Tibial nerve (tissue), 4 donors: ENCODE results near the gene ARHGEF28. TPM values are rescaled to one million over a fixed set of nuclear protein-coding genes. Genes with fewer than 3 reads are reported as not detected.

ENCODE experiments used
- DNase-seq, 2 donors: peaks; one replicate each; pipeline ENCODE4 v3.0.0-alpha.2; 2019; ENCODE audit warnings: low spot score in 2 of 2
- H3K27ac ChIP-seq, 4 donors: fragments of 200-600 bp; sonication (generic) in 3 of 4; one replicate each; pipeline ENCODE4 v1.5.1; 2017 to 2019; ENCODE audit warnings: mild to moderate bottlenecking in 1 of 4
- H3K27me3 ChIP-seq, 2 donors: fragments of 200-600 bp; sonication (generic) in 1 of 2; one replicate each; pipeline versions ENCODE4 v1.5.1 to v1.6.0; 2017 to 2019
- H3K36me3 ChIP-seq, 3 donors: fragments of 200-600 bp; sonication (generic); one replicate each; pipeline ENCODE4 v1.5.1; 2018 to 2019
- H3K4me1 ChIP-seq, 4 donors: fragments of 200-600 bp; sonication (generic) in 3 of 4; one replicate each; pipeline ENCODE4 v1.5.1; 2017 to 2019
- H3K4me3 ChIP-seq, 4 donors: fragments of 200-600 bp; sonication (generic) in 3 of 4; one replicate each; pipeline ENCODE4 v1.5.1; 2017 to 2019; ENCODE audit warnings: mild to moderate bottlenecking in 1 of 4, moderate library complexity in 1 of 4
- H3K9me3 ChIP-seq, 4 donors: fragments of 200-600 bp; sonication (generic) in 3 of 4; one replicate each; pipeline ENCODE4 v1.5.1; 2017 to 2019
- CTCF ChIP-seq, 5 experiments: fragments of 200-600 bp in 3 of 5; fragments of 450-650 bp in 2 of 5; sonication (generic) in 3 of 5; IDR thresholded peaks; one replicate each; pipeline ENCODE4 v1.5.1; 2016 to 2019; ENCODE audit warnings: antibody characterized with exemption in 5 of 5, mild to moderate bottlenecking in 3 of 5, moderate library complexity in 2 of 5
- EP300 ChIP-seq, 2 donors: sonication (generic); formaldehyde crosslinking; IDR thresholded peaks; one replicate each; pipeline ENCODE4 v1.6.1; 2017; ENCODE audit warnings: antibody characterized with exemption in 2 of 2, mild to moderate bottlenecking in 1 of 2
- POLR2A ChIP-seq, 2 donors: fragments of 450-650 bp; IDR thresholded peaks; one replicate each; pipeline ENCODE4 v1.6.1; 2017; ENCODE audit warnings: antibody characterized with exemption in 2 of 2, mild to moderate bottlenecking in 2 of 2, moderate library complexity in 2 of 2
- WGBS, 2 donors: methylation state at CpG; one replicate each; pipeline ENCODE4 v1.1.5; 2018; 5-methylcytosine and 5-hydroxymethylcytosine counted together
- total RNA-seq, 4 donors: library from RNA; depleted of rRNA; stranded (reverse); fragments of >200 nt; gene quantifications; one replicate each; pipeline ENCODE4 v1.1.0, GENCODE V29; 2016

Gene ARHGEF28
- total RNA-seq, 4 donors from 2014 or later, result 66.0 to 83.9 (median 72.5) TPM

GRCh38 chr5:73831066-73831465 is 205.1 kb downstream of the ARHGEF28 start:
- TF ChIP-seq POLR2A (IDR thresholded peaks at IDR 0.05), result no peak
- no peak for TF ChIP-seq CTCF (IDR thresholded peaks at IDR 0.05)
- no peak for TF ChIP-seq EP300 (IDR thresholded peaks at IDR 0.05)
- WGBS, 2 donors, result 62 to 75% methylated on average over 3 of the region's 3 CpGs

GRCh38 chr5:73834693-73835092 is 208.7 kb downstream of the ARHGEF28 start:
- WGBS, 2 donors, result 91 to 92% methylated on average over 2 of the region's 2 CpGs
- H3K27me3 ChIP-seq, result no peaks in the 10 kb centered on the region
- DNase-seq, result no peak
- peaks cover 0 to 44% (median 0%) of the 10 kb centered on the region in 3 donors for H3K36me3 ChIP-seq
- no peak overlapping the region for H3K4me3 ChIP-seq
- peaks cover 0 to 9% (median 2%) of the 10 kb centered on the region in 4 donors for H3K9me3 ChIP-seq
- TF ChIP-seq EP300 (IDR thresholded peaks at IDR 0.05) (no peak), POLR2A (IDR thresholded peaks at IDR 0.05) (no peak), CTCF (IDR thresholded peaks at IDR 0.05) (no peak)
- no peak overlapping the region for H3K27ac ChIP-seq
- H3K4me1 ChIP-seq, result no peaks in the 10 kb centered on the region

More at GRCh38 chr5:73831066-73831465, 205.1 kb downstream of the ARHGEF28 start:
- DNase-seq, result no peak
- Histone ChIP-seq H3K9me3 (no peaks in the 10 kb centered on the region), H3K4me1 (peaks cover 0 to 13% (median 0%) of the 10 kb centered on the region in 4 donors), H3K4me3 (no peak overlapping the region), H3K36me3 (peaks cover 0 to 45% (median 0%) of the 10 kb centered on the region in 3 donors), H3K27me3 (no peaks in the 10 kb centered on the region), H3K27ac (no peak overlapping the region)

- Histone ChIP-seq H3K4me1 (no peaks in the 10 kb centered on the region), H3K9me3 (peaks cover 0 to 9% (median 2%) of the 10 kb centered on the region in 4 donors), H3K27me3 (no peaks in the 10 kb centered on the region), H3K36me3 (peaks cover 0 to 52% (median 0%) of the 10 kb centered on the region in 3 donors), H3K4me3 (no peak overlapping the region), H3K27ac (no peak overlapping the region)
- TF ChIP-seq CTCF (IDR thresholded peaks at IDR 0.05) (no peak), EP300 (IDR thresholded peaks at IDR 0.05) (no peak), POLR2A (IDR thresholded peaks at IDR 0.05) (no peak)
- no peak for DNase-seq
- 59 to 75% methylated on average over 2 of the region's 2 CpGs for WGBS, 2 donors
Observed at GRCh38 chr5:73835726-73836125, 209.7 kb downstream of the ARHGEF28 start.

GRCh38 chr5:73836607-73837006 is 210.6 kb downstream of the ARHGEF28 start:
- H3K27me3 ChIP-seq, result no peaks in the 10 kb centered on the region
- TF ChIP-seq CTCF (IDR thresholded peaks at IDR 0.05) (no peak), POLR2A (IDR thresholded peaks at IDR 0.05) (no peak), EP300 (IDR thresholded peaks at IDR 0.05) (no peak)
- no peak overlapping the region for H3K27ac ChIP-seq
- H3K36me3 ChIP-seq, result peaks cover 0 to 59% (median 0%) of the 10 kb centered on the region in 3 donors
- peaks cover 0 to 9% (median 2%) of the 10 kb centered on the region in 4 donors for H3K9me3 ChIP-seq
- H3K4me1 ChIP-seq, result no peaks in the 10 kb centered on the region
- H3K4me3 ChIP-seq, result no peak overlapping the region
- no peak for DNase-seq

GRCh38 chr5:73838901-73839300 is 212.9 kb downstream of the ARHGEF28 start:
- Histone ChIP-seq H3K4me1 (no peaks in the 10 kb centered on the region), H3K4me3 (no peak overlapping the region), H3K27ac (no peak overlapping the region), H3K27me3 (no peaks in the 10 kb centered on the region), H3K9me3 (peaks cover 0 to 9% (median 2%) of the 10 kb centered on the region in 4 donors), H3K36me3 (peaks cover 0 to 51% (median 0%) of the 10 kb centered on the region in 3 donors)
- WGBS, 2 donors, result 74 to 83% methylated on average over 1 of the region's 1 CpG
- DNase-seq, result no peak
- TF ChIP-seq EP300 (IDR thresholded peaks at IDR 0.05) (no peak), POLR2A (IDR thresholded peaks at IDR 0.05) (no peak), CTCF (IDR thresholded peaks at IDR 0.05) (no peak)
